Kidney epithelial cell (primary cell): ENCODE measurements around the gene CMBL. TPM values are rescaled to one million over a fixed set of nuclear protein-coding genes. Genes with fewer than 3 reads are reported as not detected.
"Not testable (repeated sequence)": the region's sequence is repeated elsewhere in the genome, so short reads cannot be mapped to it uniquely, and the experiment has no call there.

ENCODE experiments used
- DNase-seq: peaks from one replicate; pipeline ENCODE4 v3.0.0-alpha.2; 2010; ENCODE audit warnings: low read depth
- H3K27me3 ChIP-seq: 2 replicates; pipeline ENCODE4 v1.6.0; 2011; ENCODE audit warnings: low read length; ENCODE audit not compliant: control insufficient read depth, insufficient read depth
- H3K36me3 ChIP-seq: 2 replicates; pipeline ENCODE4 v1.5.1; 2011; ENCODE audit warnings: low read length; ENCODE audit not compliant: control insufficient read depth, insufficient read depth
- H3K4me3 ChIP-seq: 2 replicates; pipeline ENCODE4 v1.5.1; 2011; ENCODE audit warnings: low read depth, mild to moderate bottlenecking, control low read depth, low read length
- CTCF ChIP-seq: IDR thresholded peaks from 2 replicates; pipeline ENCODE4 v1.5.1; 2011; ENCODE audit warnings: mild to moderate bottlenecking, moderate library complexity, low read length, control low read depth, inconsistent platforms; ENCODE audit not compliant: insufficient read depth, poor library complexity, severe bottlenecking
- total RNA-seq: library from RNA; depleted of rRNA; stranded (reverse); fragments of >200 nt; gene quantifications from 2 replicates; pipeline ENCODE4 v1.2.3, GENCODE V29; 2015

The CMBL gene
- total RNA-seq, 1 donor from 2014 or later: 7.8 TPM

DNA sequence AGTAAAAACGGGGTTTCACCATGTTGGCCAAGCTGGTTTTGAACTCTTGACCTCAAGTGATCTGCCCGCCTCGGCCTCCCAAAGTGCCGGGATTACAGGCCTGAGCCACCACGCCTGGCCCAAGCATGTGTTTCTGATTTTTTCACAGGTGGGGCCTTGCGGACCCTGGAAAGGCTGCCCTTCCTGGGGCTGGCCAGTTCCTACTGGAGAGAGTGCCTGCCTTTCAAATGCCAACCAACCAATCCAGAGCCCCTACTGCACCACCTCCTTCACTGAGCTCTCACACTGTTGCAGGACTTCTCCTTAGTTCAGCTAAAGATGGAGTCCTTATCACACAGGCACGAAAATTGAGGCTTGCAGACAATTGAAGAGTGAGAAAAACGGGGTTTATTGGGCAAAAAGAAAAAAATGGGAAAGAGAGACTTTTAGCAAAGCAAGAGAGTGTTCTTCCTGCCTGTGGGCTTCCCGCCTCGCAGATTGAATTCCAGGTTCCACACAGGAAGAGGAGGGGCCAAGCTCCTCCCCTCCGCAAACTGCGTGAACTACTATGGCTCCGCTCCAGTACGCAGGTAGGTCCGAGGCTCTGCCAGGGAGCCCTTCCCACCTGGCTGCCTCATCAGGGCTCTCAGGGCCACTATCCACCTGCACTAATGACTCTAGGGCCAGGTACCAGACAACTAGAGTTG lies 8.3 kb upstream of the CMBL start:
- Histone ChIP-seq H3K36me3 (no peaks in the 10 kb centered on the region), H3K27me3 (no peaks in the 10 kb centered on the region), H3K4me3 (no peak overlapping the region)
- no peak for DNase-seq
- no peak for TF ChIP-seq CTCF

- no peaks in the 10 kb centered on the region for H3K36me3 ChIP-seq
- no peak overlapping the region for H3K4me3 ChIP-seq
- no peak for TF ChIP-seq CTCF
- no peaks in the 10 kb centered on the region for H3K27me3 ChIP-seq
- DNase-seq: no peak
These were observed 7.5 kb upstream of the CMBL start for GRCh38 chr5:10315201-10315600.

- TF ChIP-seq CTCF: no peak
- Histone ChIP-seq H3K36me3 (no peaks in the 10 kb centered on the region), H3K27me3 (no peaks in the 10 kb centered on the region), H3K4me3 (no peak overlapping the region)
- no peak for DNase-seq
These were observed 4.1 kb upstream of the CMBL start for GRCh38 chr5:10311595-10312425.

DNA sequence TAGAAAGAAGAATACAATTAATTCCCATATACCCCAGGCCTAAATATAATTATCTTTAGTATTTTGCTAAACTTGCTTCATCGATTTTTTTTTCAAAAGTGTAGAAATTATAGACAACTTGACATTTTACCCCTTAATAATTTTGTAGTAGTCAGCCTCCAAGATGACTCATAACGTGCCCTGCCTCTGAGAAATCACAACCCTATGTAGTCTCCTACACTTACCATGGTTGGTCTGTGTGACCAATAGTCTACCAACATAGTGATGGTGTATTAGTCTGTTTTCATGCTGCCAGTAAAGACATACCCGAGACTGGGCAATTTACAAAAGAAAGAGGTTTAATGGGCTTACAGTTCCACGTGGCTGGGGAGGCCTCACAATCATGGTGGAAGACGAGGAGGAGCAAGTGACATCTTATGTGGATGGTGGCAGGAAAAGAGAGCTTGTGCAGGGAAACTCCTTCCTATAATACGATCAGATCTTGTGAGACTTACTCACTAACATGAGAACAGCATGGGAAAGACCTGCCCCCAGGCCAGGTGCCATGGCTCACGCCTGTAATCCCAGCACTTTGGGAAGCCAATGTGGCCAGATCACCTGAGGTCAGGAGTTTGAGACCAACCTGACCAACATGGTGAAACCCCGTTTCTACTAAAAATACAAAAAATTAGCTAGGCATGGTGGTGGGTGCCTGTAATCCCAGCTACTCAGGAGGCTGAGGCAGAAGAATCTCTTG lies 3.3 kb upstream of the CMBL start:
- DNase-seq, H3K4me3 ChIP-seq: not testable (repeated sequence)

DNA sequence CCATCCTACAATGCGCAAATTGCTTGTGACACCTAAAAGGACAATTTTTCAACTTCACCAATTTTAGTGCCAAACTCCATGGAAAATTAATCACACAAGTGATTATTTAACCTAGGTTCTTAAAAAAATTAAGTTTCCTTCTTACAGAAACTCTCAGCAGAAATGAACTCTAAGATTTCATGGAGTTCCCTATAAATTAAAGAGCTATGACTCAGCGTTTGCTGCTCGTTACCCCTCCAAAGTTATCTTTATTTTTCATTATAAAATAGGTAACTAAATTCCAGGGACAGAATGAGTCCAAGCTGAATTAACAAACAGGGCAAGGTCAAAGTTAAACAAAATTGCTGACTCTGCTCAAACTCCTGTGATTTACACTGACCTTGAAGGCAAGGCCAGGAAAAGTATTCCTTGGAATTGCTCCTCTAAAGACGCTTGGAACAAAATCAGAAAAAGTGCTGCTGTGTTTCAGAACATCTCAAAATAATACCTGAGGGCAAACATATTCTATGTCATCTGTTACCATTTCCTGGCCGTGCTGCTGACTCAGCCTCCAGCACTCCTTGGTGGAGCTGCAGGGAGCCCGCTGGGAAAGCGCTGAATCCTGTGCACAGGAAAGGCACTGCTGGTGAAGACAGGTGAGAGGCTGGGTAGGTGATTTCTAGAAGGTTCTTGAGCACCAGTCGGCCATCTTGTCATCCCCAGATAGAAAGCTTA lies 2.5 kb upstream of the CMBL start:
- no peak for DNase-seq
- TF ChIP-seq CTCF: no peak
- no peak overlapping the region for H3K4me3 ChIP-seq
- H3K27me3 ChIP-seq: no peaks in the 10 kb centered on the region
- H3K36me3 ChIP-seq: no peaks in the 10 kb centered on the region

More for the DNA sequence above, 3.3 kb upstream of the CMBL start:
- not testable (repeated sequence) for H3K27me3 ChIP-seq, H3K36me3 ChIP-seq
